Liver (tissue), 3 donors: ENCODE data around the gene SH2D3C.

ENCODE experiments used
- GABPA ChIP-seq, 2 donors: IDR thresholded peaks in 1 of 2; conservative IDR thresholded peaks in 1 of 2; 2 replicates each; pipeline ENCODE4 v1.6.1; 2016; ENCODE audit warnings: antibody characterized with exemption in 2 of 2, mild to moderate bottlenecking in 1 of 2, moderate library complexity in 1 of 2
- SP1 ChIP-seq: IDR thresholded peaks from 2 replicates; pipeline ENCODE4 v1.6.1; 2018; ENCODE audit warnings: antibody characterized with exemption, mild to moderate bottlenecking
- TF ChIP-seq, protein P1 (sequence below): fragments of 150-350 bp; IDR thresholded peaks from 2 replicates; pipeline ENCODE4 v1.5.1; 2017; ENCODE audit warnings: improper control_type of control experiment, low read depth, low read length; ENCODE audit not compliant: missing input control
- donor health status: healthy.
- donor health status: healthy.

DNA sequence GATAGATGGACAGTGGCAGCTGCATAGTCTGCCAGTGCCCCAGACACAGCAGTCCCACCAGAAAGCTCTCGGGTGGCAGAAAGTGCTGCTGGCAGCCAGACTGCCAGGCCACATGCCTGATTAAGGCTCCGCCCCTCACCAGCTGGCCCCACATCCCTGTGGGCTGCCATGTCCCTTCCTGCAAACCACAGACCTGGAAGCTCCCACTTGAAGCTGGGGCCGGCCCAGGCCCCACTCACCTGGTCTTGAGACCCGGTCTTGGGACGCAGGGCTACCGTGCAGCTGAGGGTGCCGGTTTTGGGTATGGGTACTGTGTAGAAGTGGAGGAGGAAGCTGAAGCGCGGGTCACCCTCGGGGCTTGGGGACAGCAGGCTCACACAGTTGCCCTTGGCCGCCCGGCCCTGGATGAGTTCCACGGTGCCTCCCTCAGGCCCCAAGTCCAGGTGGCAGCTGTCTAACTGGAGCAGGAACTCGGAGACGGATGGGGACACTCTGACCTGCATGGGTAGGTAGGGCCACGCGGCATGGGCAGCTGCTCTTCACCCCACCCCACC, 39.5 kb upstream of the SH2D3C start:
- TF ChIP-seq GABPA (IDR thresholded peaks at IDR 0.05 in 1 of 2, conservative IDR thresholded peaks at IDR 0.05 in 1 of 2) (no peak), SP1 (no peak)
- TF ChIP-seq, protein P1, sequence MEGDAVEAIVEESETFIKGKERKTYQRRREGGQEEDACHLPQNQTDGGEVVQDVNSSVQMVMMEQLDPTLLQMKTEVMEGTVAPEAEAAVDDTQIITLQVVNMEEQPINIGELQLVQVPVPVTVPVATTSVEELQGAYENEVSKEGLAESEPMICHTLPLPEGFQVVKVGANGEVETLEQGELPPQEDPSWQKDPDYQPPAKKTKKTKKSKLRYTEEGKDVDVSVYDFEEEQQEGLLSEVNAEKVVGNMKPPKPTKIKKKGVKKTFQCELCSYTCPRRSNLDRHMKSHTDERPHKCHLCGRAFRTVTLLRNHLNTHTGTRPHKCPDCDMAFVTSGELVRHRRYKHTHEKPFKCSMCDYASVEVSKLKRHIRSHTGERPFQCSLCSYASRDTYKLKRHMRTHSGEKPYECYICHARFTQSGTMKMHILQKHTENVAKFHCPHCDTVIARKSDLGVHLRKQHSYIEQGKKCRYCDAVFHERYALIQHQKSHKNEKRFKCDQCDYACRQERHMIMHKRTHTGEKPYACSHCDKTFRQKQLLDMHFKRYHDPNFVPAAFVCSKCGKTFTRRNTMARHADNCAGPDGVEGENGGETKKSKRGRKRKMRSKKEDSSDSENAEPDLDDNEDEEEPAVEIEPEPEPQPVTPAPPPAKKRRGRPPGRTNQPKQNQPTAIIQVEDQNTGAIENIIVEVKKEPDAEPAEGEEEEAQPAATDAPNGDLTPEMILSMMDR, result no peak
